Coronary artery (tissue), 2 donors: ENCODE data around the gene ETV6.
"Not testable (repeated sequence)": the region's sequence is repeated elsewhere in the genome, so short reads cannot be mapped to it uniquely, and the experiment has no call there.

Source experiments
- DNase-seq: peaks from one replicate; pipeline ENCODE4 v3.0.0-alpha.2; 2017; ENCODE audit warnings: low spot score
- H3K27ac ChIP-seq, 2 donors: fragments of 200-600 bp; sonication (generic); one replicate each; pipeline ENCODE4 v1.5.1; 2016 to 2019
- H3K4me3 ChIP-seq: fragments of 200-600 bp; sonication (generic); 2 replicates; pipeline ENCODE4 v1.5.1; 2016; ENCODE audit warnings: mild to moderate bottlenecking, moderate library complexity
- TF ChIP-seq, protein P1 (sequence below): fragments of 200-600 bp; sonication (generic); IDR thresholded peaks from one replicate; pipeline ENCODE4 v1.5.1; 2019; ENCODE audit warnings: antibody characterized with exemption

The ETV6 gene

DNA sequence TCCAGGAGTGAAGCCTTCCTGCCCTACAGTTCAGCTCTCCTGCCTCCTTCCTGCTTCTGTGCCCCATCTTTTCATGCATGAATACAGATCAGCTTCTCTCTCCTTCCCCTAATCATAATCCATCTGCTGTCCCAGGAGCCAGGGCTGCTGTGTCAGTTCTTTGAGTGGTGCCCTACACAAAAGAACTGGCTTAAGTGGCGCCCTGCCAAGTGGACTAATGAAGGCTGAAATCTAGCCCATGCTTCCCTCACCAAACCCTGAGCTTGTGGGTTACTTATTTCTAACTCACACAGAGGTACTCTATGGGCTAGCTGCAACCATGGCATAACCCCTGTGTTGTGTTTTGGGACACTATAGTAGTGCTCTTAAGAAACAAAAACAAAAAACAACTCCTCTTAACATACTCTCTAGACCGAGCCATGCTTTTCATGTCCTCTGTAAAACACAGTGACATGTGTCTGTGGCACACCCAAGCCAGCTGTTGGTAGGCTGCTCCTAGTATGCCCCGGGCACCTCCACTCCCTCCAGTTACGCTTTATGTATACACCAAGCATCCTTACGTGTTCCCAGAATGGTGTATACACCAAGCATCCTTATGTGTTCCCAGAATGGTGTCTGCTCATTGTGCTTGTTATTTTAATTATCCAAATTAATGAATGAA lies 19.3 kb upstream of the ETV6 start:
- Histone ChIP-seq H3K4me3 (no peak overlapping the region), H3K27ac (no peak overlapping the region)
- DNase-seq = no peak
- TF ChIP-seq, protein P1, sequence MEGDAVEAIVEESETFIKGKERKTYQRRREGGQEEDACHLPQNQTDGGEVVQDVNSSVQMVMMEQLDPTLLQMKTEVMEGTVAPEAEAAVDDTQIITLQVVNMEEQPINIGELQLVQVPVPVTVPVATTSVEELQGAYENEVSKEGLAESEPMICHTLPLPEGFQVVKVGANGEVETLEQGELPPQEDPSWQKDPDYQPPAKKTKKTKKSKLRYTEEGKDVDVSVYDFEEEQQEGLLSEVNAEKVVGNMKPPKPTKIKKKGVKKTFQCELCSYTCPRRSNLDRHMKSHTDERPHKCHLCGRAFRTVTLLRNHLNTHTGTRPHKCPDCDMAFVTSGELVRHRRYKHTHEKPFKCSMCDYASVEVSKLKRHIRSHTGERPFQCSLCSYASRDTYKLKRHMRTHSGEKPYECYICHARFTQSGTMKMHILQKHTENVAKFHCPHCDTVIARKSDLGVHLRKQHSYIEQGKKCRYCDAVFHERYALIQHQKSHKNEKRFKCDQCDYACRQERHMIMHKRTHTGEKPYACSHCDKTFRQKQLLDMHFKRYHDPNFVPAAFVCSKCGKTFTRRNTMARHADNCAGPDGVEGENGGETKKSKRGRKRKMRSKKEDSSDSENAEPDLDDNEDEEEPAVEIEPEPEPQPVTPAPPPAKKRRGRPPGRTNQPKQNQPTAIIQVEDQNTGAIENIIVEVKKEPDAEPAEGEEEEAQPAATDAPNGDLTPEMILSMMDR = no peak

DNA sequence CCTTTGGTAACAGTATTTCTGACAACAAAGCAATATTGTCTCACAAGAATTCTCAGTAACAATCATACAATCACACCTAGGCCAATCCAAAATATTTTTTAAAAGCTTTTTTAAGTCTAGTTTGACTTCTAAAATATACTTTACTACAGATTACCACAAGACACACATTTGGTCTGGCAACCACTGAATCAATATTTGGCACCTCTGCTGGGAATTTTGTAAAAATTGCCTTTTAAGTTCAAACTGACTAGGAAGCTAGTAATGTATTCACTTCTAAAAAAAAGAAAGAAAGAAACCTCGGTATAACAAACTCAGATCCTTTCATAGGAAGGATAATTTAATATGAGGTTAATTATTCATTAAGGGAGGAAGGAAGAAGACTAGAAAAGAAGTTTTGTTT lies 18.2 kb upstream of the ETV6 start:
- Histone ChIP-seq H3K4me3 (no peak overlapping the region), H3K27ac (no peak overlapping the region)
- TF ChIP-seq, protein P1 = no peak
- DNase-seq = no peak

DNA sequence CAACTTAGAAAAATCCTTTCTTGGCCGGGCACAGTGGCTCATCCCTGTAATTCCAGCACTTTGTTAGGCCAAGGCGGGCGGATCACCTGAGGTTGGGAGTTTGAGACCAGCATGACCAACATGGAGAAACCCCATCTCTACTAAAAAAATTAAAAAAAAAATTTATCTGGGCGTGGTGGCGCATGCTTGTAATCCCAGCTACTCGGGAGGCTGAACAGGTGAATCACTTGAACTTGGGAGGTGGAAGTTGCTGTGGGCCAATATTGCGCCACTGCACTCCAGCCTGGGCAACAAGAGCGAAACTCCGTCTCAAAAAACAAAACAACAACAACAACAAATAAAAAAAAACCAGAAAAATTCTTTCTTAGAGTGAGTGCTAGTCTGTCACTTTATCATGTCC lies 17.6 kb upstream of the ETV6 start:
- H3K4me3 ChIP-seq, H3K27ac ChIP-seq, DNase-seq: not testable (repeated sequence)

DNA sequence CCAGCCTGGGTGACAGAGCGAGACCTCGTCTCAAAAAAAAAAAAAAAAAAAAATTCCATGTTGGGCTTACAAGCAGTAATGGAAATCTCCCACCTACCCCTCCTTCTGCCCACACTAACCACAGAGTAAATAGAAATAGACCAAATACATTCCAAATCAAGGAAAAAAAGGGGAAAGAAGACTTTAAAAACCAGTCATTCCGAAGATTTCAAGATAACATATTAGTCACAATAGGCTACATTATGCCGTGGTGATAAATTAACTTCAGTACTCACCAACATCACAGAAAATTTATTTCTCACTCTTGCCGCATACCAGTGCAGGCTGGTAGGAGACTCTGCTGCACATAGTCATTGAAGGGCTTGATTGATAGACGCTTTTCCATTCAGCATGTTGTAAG lies 15.5 kb upstream of the ETV6 start:
- DNase-seq = no peak
- Histone ChIP-seq H3K27ac (no peak overlapping the region), H3K4me3 (no peak overlapping the region)
- TF ChIP-seq, protein P1 = no peak

DNA sequence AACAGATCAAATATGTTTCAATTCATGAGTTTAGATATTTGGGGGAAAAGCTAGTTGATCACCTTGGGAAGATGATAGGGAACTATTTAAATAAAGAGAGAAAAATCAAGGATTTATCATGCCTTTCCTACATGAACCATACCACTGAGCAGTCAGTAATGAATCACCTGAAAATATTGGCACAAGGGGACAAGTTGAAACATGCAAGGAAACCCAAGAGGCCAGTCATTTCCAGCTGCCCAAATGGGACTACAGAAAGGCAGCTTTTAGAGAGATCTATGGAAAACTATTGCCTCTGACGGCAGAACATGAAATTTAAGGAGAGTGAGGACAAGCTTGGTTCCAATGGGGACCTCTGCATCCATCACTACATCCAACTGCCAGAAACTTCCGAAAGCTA lies 14.1 kb upstream of the ETV6 start:
- DNase-seq = no peak
- TF ChIP-seq, protein P1 = no peak
- no peak overlapping the region for H3K4me3 ChIP-seq
- no peak overlapping the region for H3K27ac ChIP-seq

DNA sequence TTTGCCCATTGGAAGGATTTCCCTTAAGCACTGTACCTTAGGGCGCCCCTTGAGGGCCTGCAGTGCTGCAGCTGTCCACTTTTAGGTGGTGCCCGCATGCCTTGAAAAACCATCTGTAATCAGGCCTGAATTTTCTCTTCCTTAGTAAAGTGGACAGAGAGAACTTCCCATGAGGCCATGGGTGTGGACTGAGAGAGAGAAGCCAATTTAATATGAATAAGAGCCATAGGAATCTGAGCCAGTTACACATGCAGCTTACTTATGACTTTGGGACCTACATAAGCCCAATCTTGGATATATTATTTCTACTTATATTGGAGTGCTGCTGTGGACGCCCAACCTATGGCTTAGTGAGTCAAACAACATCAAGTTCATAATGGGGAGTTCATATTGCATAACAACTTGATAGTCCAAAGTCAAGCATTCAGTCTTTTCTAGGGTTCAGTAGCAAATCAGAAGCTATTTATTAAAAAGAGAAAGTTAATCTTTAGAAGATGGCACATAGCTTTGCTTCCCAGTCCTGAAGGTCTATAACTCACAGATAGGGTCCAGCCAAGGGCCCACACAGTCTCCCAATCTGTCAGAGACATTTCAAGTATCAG lies 11.1 kb upstream of the ETV6 start:
- DNase-seq = no peak
- Histone ChIP-seq H3K27ac (no peak overlapping the region), H3K4me3 (no peak overlapping the region)
- TF ChIP-seq, protein P1 = no peak

DNA sequence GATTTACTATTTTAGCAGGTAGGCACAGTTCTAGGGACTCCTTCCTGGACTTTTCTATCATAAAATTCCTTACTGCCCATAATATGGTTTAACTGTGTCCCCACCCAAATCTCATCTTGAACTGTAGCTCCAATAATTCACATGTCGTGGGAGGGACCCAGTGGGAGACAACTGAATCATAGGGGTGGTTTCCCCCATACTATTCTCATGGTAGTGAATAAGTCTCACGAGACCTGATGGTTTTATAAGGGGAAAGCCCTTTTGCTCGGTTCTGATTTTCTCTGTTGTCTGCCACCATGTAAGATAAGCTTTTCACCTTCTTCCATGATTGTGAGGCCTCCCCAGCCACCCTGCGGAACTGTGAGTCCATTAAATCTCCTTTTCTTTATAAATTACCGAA lies 10.0 kb upstream of the ETV6 start:
- H3K27ac ChIP-seq = no peak overlapping the region
- H3K4me3 ChIP-seq = no peak overlapping the region
- TF ChIP-seq, protein P1 = no peak
- DNase-seq = no peak
